Hepatocyte (in vitro differentiated cells): ENCODE measurements around the gene CSRP1. TPM values are rescaled to one million over a fixed set of nuclear protein-coding genes. Genes with fewer than 3 reads are reported as not detected.

Experiments used
- DNase-seq: peaks from one replicate; pipeline ENCODE4 v3.0.0-alpha.2; 2016; ENCODE audit warnings: low spot score
- H2AFZ ChIP-seq: fragments of 200-600 bp; sonication (generic); 2 replicates; pipeline ENCODE4 v1.6.0; 2016; ENCODE audit warnings: antibody characterized with exemption, mild to moderate bottlenecking
- H3K27ac ChIP-seq: fragments of 200-600 bp; sonication (generic); 2 replicates; pipeline ENCODE4 v1.5.1; 2016; ENCODE audit warnings: mild to moderate bottlenecking
- H3K27me3 ChIP-seq: fragments of 200-600 bp; sonication (generic); 2 replicates; pipeline ENCODE4 v1.6.1; 2016
- H3K36me3 ChIP-seq: fragments of 200-600 bp; sonication (generic); replicated peaks from 2 replicates; pipeline ENCODE4 v1.5.1; 2016; ENCODE audit warnings: low read depth; ENCODE audit not compliant: insufficient read depth
- H3K4me1 ChIP-seq: fragments of 200-600 bp; sonication (generic); 2 replicates; pipeline ENCODE4 v1.5.1; 2016; ENCODE audit warnings: mild to moderate bottlenecking, moderate library complexity; ENCODE audit not compliant: insufficient read depth
- H3K4me2 ChIP-seq: fragments of 200-600 bp; sonication (generic); 2 replicates; pipeline ENCODE4 v1.6.0; 2016
- H3K4me3 ChIP-seq: fragments of 200-600 bp; sonication (generic); 2 replicates; pipeline ENCODE4 v1.5.1; 2016; ENCODE audit warnings: mild to moderate bottlenecking
- H3K79me2 ChIP-seq: fragments of 200-600 bp; sonication (generic); 2 replicates; pipeline ENCODE4 v1.6.0; 2017; ENCODE audit warnings: mild to moderate bottlenecking
- H3K9me2 ChIP-seq: fragments of 200-600 bp; sonication (generic); replicated peaks from 2 replicates; pipeline ENCODE4 v1.6.0; 2017; ENCODE audit warnings: mild to moderate bottlenecking; ENCODE audit not compliant: insufficient read depth
- H3K9me3 ChIP-seq: fragments of 200-600 bp; sonication (generic); 2 replicates; pipeline ENCODE4 v1.5.1; 2016; ENCODE audit warnings: low read depth, mild to moderate bottlenecking
- H4K20me1 ChIP-seq: fragments of 200-600 bp; sonication (generic); 2 replicates; pipeline ENCODE4 v1.6.0; 2016; ENCODE audit warnings: mild to moderate bottlenecking; ENCODE audit not compliant: insufficient read depth, poor library complexity, severe bottlenecking
- EZH2 ChIP-seq: fragments of 200-600 bp; sonication (generic); IDR thresholded peaks from 2 replicates; pipeline ENCODE4 v1.6.1; 2016; ENCODE audit warnings: antibody characterized with exemption, mild to moderate bottlenecking, borderline replicate concordance
- EZH2phosphoT487 ChIP-seq: fragments of 200-600 bp; sonication (generic); IDR thresholded peaks from one replicate; pipeline ENCODE4 v1.6.1; 2018; ENCODE audit warnings: antibody characterized with exemption, mild to moderate bottlenecking, low read depth, moderate library complexity; ENCODE audit not compliant: unreplicated experiment, severe bottlenecking
- WGBS: methylation state at CpG from one replicate; pipeline ENCODE4 v1.1.6; 2016; ENCODE audit warnings: low lambda C conversion rate; ENCODE audit errors: missing lambda C conversion rate; 5-methylcytosine and 5-hydroxymethylcytosine counted together
- polyA plus RNA-seq: library from polyadenylated mRNA; unstranded; fragments of >200 nt; fragmentation: Nextera tagmentation; extraction: Ambion mirVana; gene quantifications from 2 replicates; pipeline ENCODE4 v1.2.1, GENCODE V29; 2016
- total RNA-seq: library from RNA; depleted of rRNA; stranded (reverse); fragments of >200 nt; gene quantifications from 2 replicates; pipeline ENCODE4 v1.2.3, GENCODE V29; 2014
- TF ChIP-seq, protein P1 (sequence below): fragments of 200-600 bp; sonication (generic); IDR thresholded peaks from 2 replicates; pipeline ENCODE4 v1.5.1; 2016; ENCODE audit warnings: antibody characterized with exemption, mild to moderate bottlenecking; ENCODE audit not compliant: poor library complexity

CSRP1 gene
- total and polyA plus RNA-seq, 2 experiments from 2014 or later = 50.9 to 76.0 TPM

DNA sequence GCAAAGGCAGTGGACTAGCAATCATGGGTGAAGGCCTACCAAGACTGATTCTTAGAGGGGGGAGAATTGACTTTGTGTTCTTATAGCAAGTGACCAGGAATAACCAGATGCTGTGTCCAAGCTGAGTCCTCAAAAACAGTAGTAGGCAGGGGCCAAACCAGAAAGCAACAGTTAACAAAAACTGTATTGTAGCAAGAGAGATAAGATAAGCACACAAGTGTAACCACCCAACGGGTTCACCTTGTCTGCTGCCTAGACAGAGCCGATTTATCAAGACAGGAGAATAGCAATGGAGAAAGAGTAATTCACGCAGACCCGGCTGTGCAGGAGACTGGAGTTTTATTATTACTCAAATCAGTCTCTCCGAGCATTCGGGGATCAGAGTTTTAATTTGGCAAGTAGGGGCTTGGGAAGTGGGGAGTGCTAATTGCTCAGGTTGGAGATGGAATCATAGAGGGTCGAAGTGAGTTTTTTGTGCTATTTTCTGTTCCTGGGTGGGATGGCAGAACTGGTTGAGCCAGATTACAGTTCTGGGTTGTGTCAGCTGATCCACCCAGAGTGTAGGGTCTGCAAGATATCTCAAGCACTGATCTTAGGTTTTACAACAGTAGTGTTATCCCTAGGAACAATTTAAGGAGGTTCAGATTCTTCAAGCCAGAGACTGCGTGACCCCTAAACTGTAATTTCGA is 8.3 kb upstream of the CSRP1 start:
- no peaks in the 10 kb centered on the region for H3K36me3 ChIP-seq
- no peaks in the 10 kb centered on the region for H3K9me3 ChIP-seq
- WGBS = 35% methylated on average over 9 of the region's 9 CpGs
- H3K27me3 ChIP-seq = no peaks in the 10 kb centered on the region
- no peak overlapping the region for H3K4me3 ChIP-seq
- H3K4me2 ChIP-seq = peak overlapping the region; percentile 67
- H3K27ac ChIP-seq = peak overlapping the region; percentile 43
- H2AFZ ChIP-seq = no peak overlapping the region
- H3K4me1 ChIP-seq = peaks cover 23% of the 10 kb centered on the region
- no peak for DNase-seq
- no peaks in the 10 kb centered on the region for H3K9me2 ChIP-seq
- H3K79me2 ChIP-seq = no peaks in the 10 kb centered on the region
- TF ChIP-seq EZH2 (no peak), EZH2phosphoT487 (no peak)
- TF ChIP-seq, protein P1, sequence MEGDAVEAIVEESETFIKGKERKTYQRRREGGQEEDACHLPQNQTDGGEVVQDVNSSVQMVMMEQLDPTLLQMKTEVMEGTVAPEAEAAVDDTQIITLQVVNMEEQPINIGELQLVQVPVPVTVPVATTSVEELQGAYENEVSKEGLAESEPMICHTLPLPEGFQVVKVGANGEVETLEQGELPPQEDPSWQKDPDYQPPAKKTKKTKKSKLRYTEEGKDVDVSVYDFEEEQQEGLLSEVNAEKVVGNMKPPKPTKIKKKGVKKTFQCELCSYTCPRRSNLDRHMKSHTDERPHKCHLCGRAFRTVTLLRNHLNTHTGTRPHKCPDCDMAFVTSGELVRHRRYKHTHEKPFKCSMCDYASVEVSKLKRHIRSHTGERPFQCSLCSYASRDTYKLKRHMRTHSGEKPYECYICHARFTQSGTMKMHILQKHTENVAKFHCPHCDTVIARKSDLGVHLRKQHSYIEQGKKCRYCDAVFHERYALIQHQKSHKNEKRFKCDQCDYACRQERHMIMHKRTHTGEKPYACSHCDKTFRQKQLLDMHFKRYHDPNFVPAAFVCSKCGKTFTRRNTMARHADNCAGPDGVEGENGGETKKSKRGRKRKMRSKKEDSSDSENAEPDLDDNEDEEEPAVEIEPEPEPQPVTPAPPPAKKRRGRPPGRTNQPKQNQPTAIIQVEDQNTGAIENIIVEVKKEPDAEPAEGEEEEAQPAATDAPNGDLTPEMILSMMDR = no peak
- H4K20me1 ChIP-seq = no peaks in the 10 kb centered on the region

DNA sequence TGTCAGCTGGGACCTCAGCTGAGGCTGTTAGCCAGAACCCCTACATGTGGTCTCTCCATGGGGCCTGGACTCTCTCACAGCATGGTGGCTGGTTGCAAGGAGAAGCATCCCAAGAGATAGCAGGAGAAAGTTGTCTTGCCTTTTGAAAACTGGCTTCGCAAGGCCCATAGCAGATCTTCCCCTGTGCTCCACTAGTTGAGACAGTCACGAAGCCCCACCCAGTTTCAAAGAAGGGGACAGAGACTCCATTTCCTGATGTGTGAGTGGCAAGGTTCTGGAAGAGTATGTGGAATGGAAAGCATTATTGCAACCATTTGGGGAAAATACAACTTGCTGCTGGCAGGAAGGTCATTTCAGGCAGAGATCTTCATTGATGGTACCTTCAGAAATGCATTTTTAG is 7.5 kb upstream of the CSRP1 start:
- TF ChIP-seq EZH2 = no peak
- TF ChIP-seq EZH2phosphoT487 = no peak
- TF ChIP-seq, protein P1 = no peak
- Histone ChIP-seq H3K27ac (peak overlapping the region; percentile 43), H2AFZ (no peak overlapping the region)

DNA sequence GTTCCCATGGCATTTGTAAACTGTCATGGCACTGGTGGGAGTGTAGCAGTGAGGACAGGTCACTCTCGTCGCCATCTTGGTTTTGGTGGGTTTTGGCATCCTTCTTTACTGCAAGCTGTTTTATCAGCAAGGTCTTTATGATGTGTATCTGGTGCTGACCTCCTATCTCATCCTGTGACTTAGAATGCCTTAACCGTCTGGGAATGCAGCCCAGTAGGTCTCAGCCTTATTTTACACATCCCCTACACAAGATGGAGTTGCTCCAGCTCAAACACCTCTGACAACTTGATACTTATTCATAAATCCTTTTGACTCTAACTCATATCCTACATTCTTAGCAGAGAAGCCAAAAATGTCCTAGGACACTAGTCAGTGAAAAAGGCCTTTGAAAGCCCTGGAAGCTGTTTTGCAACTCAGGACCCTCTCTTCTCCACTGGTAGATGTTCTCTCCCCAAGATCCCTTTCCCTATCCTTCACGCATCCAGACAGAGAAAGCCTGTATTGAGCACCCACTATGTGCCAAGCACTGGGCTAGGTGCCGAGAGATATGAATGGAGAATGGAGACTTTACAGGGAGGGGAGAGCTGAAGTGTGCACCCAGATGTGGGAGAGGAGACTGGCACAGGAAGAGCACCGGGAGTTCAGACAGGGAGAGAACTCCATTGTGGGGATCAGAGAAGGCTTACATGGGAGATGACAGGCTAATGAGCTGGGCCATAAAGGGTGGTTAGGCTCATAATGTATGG is 6.7 kb upstream of the CSRP1 start:
- no peak overlapping the region for H2AFZ ChIP-seq
- H3K9me3 ChIP-seq = no peaks in the 10 kb centered on the region
- H3K27ac ChIP-seq = peak overlapping the region; percentile 50

More for the DNA sequence above, 7.5 kb upstream of the CSRP1 start:
- Histone ChIP-seq H3K4me2 (no peak overlapping the region), H3K27me3 (no peaks in the 10 kb centered on the region), H3K9me2 (no peaks in the 10 kb centered on the region), H4K20me1 (no peaks in the 10 kb centered on the region), H3K36me3 (no peaks in the 10 kb centered on the region), H3K4me1 (peaks cover 23% of the 10 kb centered on the region), H3K4me3 (no peak overlapping the region), H3K9me3 (no peaks in the 10 kb centered on the region), H3K79me2 (no peaks in the 10 kb centered on the region)
- DNase-seq = no peak
- WGBS = 83% methylated on average over 2 of the region's 2 CpGs

More for the DNA sequence above, 6.7 kb upstream of the CSRP1 start:
- H3K27me3 ChIP-seq = no peaks in the 10 kb centered on the region
- no peaks in the 10 kb centered on the region for H3K9me2 ChIP-seq
- H3K36me3 ChIP-seq = no peaks in the 10 kb centered on the region
- WGBS = 85% methylated on average over 6 of the region's 6 CpGs
- H3K4me1 ChIP-seq = peaks cover 23% of the 10 kb centered on the region
- no peaks in the 10 kb centered on the region for H3K79me2 ChIP-seq
- TF ChIP-seq, protein P1 = no peak
- no peak for TF ChIP-seq EZH2phosphoT487
- H4K20me1 ChIP-seq = no peaks in the 10 kb centered on the region
- no peak overlapping the region for H3K4me3 ChIP-seq
- no peak for DNase-seq
- H3K4me2 ChIP-seq = no peak overlapping the region
